ENCODE data around the gene DOCK9. TPM values are rescaled to one million over a fixed set of nuclear protein-coding genes. Genes with fewer than 3 reads are reported as not detected.

Gene DOCK9
- total and polyA plus RNA-seq, 2 donors (not counting 3 experiments of a cell fraction or from before 2014, with no cell fraction given) = 147 to 323 TPM

DNA sequence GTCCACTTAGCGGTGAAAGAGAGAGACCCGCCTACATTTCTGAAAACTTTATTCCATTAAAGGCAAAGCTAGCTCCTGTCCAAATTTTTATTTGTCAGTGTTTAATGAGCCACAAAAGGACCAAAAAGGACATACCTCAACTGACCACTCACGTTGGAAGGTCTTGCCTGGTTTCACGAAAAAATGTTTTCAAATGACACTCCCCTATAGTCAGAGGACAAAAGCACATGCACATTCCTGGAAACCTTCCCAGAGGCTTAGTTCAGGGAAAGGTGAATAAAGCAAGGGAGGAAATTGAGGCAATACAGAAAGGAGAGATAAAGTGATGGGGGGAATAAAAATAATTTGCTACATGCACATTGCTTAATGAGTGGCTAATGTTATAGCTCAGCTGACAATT lies 55.6 kb downstream of the DOCK9 start:
- no peak for FAIRE-seq
- Histone ChIP-seq H3K4me3 (replicated peaks in 1 of 3; ENCODE audit: insufficient read depth in 1 of 3, low read depth in 1 of 3, low read length in 3 of 3) (no peak overlapping the region), H3K79me2 (ENCODE audit: control insufficient read depth, insufficient read depth, low read length) (peaks cover 10% of the 10 kb centered on the region), H3K4me1 (ENCODE audit: control insufficient read depth, extremely low read depth, insufficient read depth, low read length) (peaks cover 32% of the 10 kb centered on the region), H3K9me3 (replicated peaks; ENCODE audit: control insufficient read depth, insufficient read depth, low read length) (no peaks in the 10 kb centered on the region), H3K27ac (ENCODE audit: insufficient read depth, low read depth, low read length) (no peak overlapping the region), H3K9ac (replicated peaks; ENCODE audit: extremely low read depth, insufficient read depth, low read length) (no peak overlapping the region), H3K9me1 (replicated peaks; ENCODE audit: control insufficient read depth, extremely low read depth, insufficient read depth, low read length) (no peaks in the 10 kb centered on the region), H4K20me1 (replicated peaks; ENCODE audit: control insufficient read depth, extremely low read depth, insufficient read depth, low read length) (no peaks in the 10 kb centered on the region), H3K27me3 (ENCODE audit: control insufficient read depth in 2 of 2, insufficient read depth in 2 of 2, low read length in 2 of 2) (no peaks in the 10 kb centered on the region), H2AFZ (ENCODE audit: low read depth, low read length) (no peak overlapping the region), H3K4me2 (ENCODE audit: insufficient read depth, low read length) (no peak overlapping the region), H3K36me3 (ENCODE audit: control insufficient read depth in 2 of 2, extremely low read depth in 1 of 2, insufficient read depth in 2 of 2, low read length in 2 of 2) (peaks cover 25 to 31% of the 10 kb centered on the region in 2 experiments)
- BruUV-seq (replicated peaks) = no TSS peak
- no peak for TF ChIP-seq POLR2A (IDR thresholded peaks at IDR 0.05; ENCODE audit: low read depth, low read length)
- TF ChIP-seq JUN (IDR thresholded peaks at IDR 0.05; ENCODE audit: borderline replicate concordance, insufficient read depth, insufficient read length, low read depth) = no peak
- TF ChIP-seq GATA2 (IDR thresholded peaks at IDR 0.05; ENCODE audit: insufficient read depth, insufficient read length, low read depth, low read length) = no peak
- TF ChIP-seq, protein P1, sequence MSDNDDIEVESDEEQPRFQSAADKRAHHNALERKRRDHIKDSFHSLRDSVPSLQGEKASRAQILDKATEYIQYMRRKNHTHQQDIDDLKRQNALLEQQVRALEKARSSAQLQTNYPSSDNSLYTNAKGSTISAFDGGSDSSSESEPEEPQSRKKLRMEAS (IDR thresholded peaks at IDR 0.05; ENCODE audit: insufficient read depth, insufficient read length) = no peak
- no peak for TF ChIP-seq POLR2AphosphoS5 (IDR thresholded peaks at IDR 0.05; ENCODE audit: insufficient read depth, low read depth, low read length)
- no peak for TF ChIP-seq FOS (IDR thresholded peaks at IDR 0.05; ENCODE audit: borderline replicate concordance, insufficient read depth, low read length)
- TF ChIP-seq, protein P2, sequence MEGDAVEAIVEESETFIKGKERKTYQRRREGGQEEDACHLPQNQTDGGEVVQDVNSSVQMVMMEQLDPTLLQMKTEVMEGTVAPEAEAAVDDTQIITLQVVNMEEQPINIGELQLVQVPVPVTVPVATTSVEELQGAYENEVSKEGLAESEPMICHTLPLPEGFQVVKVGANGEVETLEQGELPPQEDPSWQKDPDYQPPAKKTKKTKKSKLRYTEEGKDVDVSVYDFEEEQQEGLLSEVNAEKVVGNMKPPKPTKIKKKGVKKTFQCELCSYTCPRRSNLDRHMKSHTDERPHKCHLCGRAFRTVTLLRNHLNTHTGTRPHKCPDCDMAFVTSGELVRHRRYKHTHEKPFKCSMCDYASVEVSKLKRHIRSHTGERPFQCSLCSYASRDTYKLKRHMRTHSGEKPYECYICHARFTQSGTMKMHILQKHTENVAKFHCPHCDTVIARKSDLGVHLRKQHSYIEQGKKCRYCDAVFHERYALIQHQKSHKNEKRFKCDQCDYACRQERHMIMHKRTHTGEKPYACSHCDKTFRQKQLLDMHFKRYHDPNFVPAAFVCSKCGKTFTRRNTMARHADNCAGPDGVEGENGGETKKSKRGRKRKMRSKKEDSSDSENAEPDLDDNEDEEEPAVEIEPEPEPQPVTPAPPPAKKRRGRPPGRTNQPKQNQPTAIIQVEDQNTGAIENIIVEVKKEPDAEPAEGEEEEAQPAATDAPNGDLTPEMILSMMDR (IDR thresholded peaks at IDR 0.05; ENCODE audit: extremely low read depth in 1 of 2, insufficient read depth in 1 of 2, low read depth in 1 of 2, low read length in 2 of 2) = no peak
- POLR2A ChIA-PET = no interaction called here
- dilution Hi-C loops (cut with MboI; ENCODE audit: extremely low pct_ligation_motif_present, low sequenced_read_pairs) (no loop called here), intact Hi-C loops (cut with micrococcal nuclease) (no loop called here)
- peak; percentile 59 for DNase-seq (ENCODE audit: low read depth, low spot score)
- CTCF ChIA-PET = interaction anchor here (1.4 kb wide), 1 partner anchor 10 kb away, joined by 7 read pairs; no protein-coding TSS in a partner anchor

Data from endothelial cell of umbilical vein (primary cell).